MM.1S (cell line): Measurements from ENCODE around the gene SORL1.

Experiments used
- DNase-seq: peaks from one replicate; pipeline ENCODE4 v3.0.0-alpha.2; 2015
- H2AFZ ChIP-seq: fragments of 300-600 bp; sonication (generic); 2 replicates; pipeline ENCODE4 v1.6.0; 2016; ENCODE audit warnings: antibody characterized with exemption, low read length
- H3F3A ChIP-seq: fragments of 300-600 bp; sonication (generic); 2 replicates; pipeline ENCODE4 v1.6.1; 2016; ENCODE audit warnings: mild to moderate bottlenecking, antibody characterized with exemption, low read length, moderate library complexity, mixed read lengths; ENCODE audit not compliant: insufficient read depth
- H3K27ac ChIP-seq: fragments of 300-600 bp; sonication (generic); 2 replicates; pipeline ENCODE4 v1.5.1; 2016; ENCODE audit warnings: mild to moderate bottlenecking, low read length
- H3K27me3 ChIP-seq: fragments of 300-600 bp; sonication (generic); replicated peaks from 2 replicates; pipeline ENCODE4 v1.6.0; 2016; ENCODE audit warnings: low read length; ENCODE audit not compliant: insufficient read depth
- H3K36me3 ChIP-seq: fragments of 300-600 bp; sonication (generic); replicated peaks from 2 replicates; pipeline ENCODE4 v1.6.1; 2016; ENCODE audit warnings: mild to moderate bottlenecking, low read length, mixed read lengths; ENCODE audit not compliant: insufficient read depth
- H3K4me1 ChIP-seq: fragments of 300-600 bp; sonication (generic); 2 replicates; pipeline ENCODE4 v1.6.1; 2016; ENCODE audit warnings: low read length, mixed read lengths
- H3K4me2 ChIP-seq: fragments of 300-600 bp; sonication (generic); 2 replicates; pipeline ENCODE4 v1.6.0; 2016; ENCODE audit warnings: low read depth, low read length
- H3K4me3 ChIP-seq: fragments of 300-600 bp; sonication (generic); 2 replicates; pipeline ENCODE4 v1.5.1; 2016; ENCODE audit warnings: low read length, mixed read lengths
- H3K79me2 ChIP-seq: fragments of 300-600 bp; sonication (generic); 2 replicates; pipeline ENCODE4 v1.6.1; 2016; ENCODE audit warnings: mixed run types, low read length, mixed read lengths
- H3K9ac ChIP-seq: fragments of 300-600 bp; sonication (generic); 2 replicates; pipeline ENCODE4 v1.6.1; 2016; ENCODE audit warnings: low read length, mixed read lengths
- H3K9me2 ChIP-seq: fragments of 300-600 bp; sonication (generic); replicated peaks from 2 replicates; pipeline ENCODE4 v1.6.1; 2016; ENCODE audit warnings: mild to moderate bottlenecking, low read length, mixed read lengths; ENCODE audit not compliant: insufficient read depth
- H3K9me3 ChIP-seq: fragments of 300-600 bp; sonication (generic); replicated peaks from 2 replicates; pipeline ENCODE4 v1.6.1; 2016; ENCODE audit warnings: mild to moderate bottlenecking, low read length, mixed read lengths; ENCODE audit not compliant: insufficient read depth
- H4K20me1 ChIP-seq: fragments of 300-600 bp; sonication (generic); 2 replicates; pipeline ENCODE4 v1.6.1; 2016; ENCODE audit warnings: mild to moderate bottlenecking, low read length, moderate library complexity, mixed read lengths; ENCODE audit not compliant: insufficient read depth
- CTCF ChIP-seq: fragments of 300-600 bp; sonication (generic); IDR thresholded peaks from 2 replicates; pipeline ENCODE4 v1.5.1; 2016; ENCODE audit warnings: antibody characterized with exemption, low read length, mixed read lengths
- EZH2 ChIP-seq: fragments of 300-600 bp; sonication (generic); optimal IDR thresholded peaks from 2 replicates; pipeline ENCODE3; 2017; ENCODE audit warnings: low read depth, mild to moderate bottlenecking, antibody characterized with exemption, low read length, mixed read lengths
- EZH2phosphoT487 ChIP-seq: fragments of 300-600 bp; sonication (generic); IDR thresholded peaks from 2 replicates; pipeline ENCODE4 v1.6.1; 2018; ENCODE audit warnings: antibody characterized with exemption, low read length

Gene SORL1

GRCh38 chr11:121412711-121413415, 39.3 kb upstream of the SORL1 start:
- Histone ChIP-seq H3K9ac (no peak overlapping the region), H3K9me2 (no peaks in the 10 kb centered on the region), H3K27me3 (no peaks in the 10 kb centered on the region), H3K4me2 (no peak overlapping the region), H3K9me3 (no peaks in the 10 kb centered on the region), H4K20me1 (no peaks in the 10 kb centered on the region), H3K27ac (no peak overlapping the region), H3K4me3 (no peak overlapping the region), H2AFZ (no peak overlapping the region), H3F3A (no peaks in the 10 kb centered on the region), H3K36me3 (no peaks in the 10 kb centered on the region), H3K79me2 (no peaks in the 10 kb centered on the region), H3K4me1 (no peaks in the 10 kb centered on the region)
- no peak for DNase-seq
- TF ChIP-seq EZH2phosphoT487, result no peak
- no peak for TF ChIP-seq CTCF
- no peak for TF ChIP-seq EZH2

GRCh38 chr11:121414141-121414913, 37.8 kb upstream of the SORL1 start:
- TF ChIP-seq CTCF, result no peak
- TF ChIP-seq EZH2, result no peak
- TF ChIP-seq EZH2phosphoT487, result no peak
- H3K4me2 ChIP-seq, result no peak overlapping the region
- no peaks in the 10 kb centered on the region for H4K20me1 ChIP-seq
- H3K9ac ChIP-seq, result no peak overlapping the region
- H3K36me3 ChIP-seq, result no peaks in the 10 kb centered on the region
- no peaks in the 10 kb centered on the region for H3K4me1 ChIP-seq
- H3F3A ChIP-seq, result no peaks in the 10 kb centered on the region
- no peaks in the 10 kb centered on the region for H3K79me2 ChIP-seq
- no peak overlapping the region for H2AFZ ChIP-seq
- no peaks in the 10 kb centered on the region for H3K9me3 ChIP-seq
- DNase-seq, result no peak
- no peak overlapping the region for H3K4me3 ChIP-seq
- no peaks in the 10 kb centered on the region for H3K9me2 ChIP-seq
- H3K27ac ChIP-seq, result no peak overlapping the region
- H3K27me3 ChIP-seq, result no peaks in the 10 kb centered on the region

- Histone ChIP-seq H3K4me2 (no peak overlapping the region), H4K20me1 (no peaks in the 10 kb centered on the region), H3K27ac (no peak overlapping the region), H3K4me3 (no peak overlapping the region), H3K27me3 (no peaks in the 10 kb centered on the region), H2AFZ (no peak overlapping the region), H3K9ac (no peak overlapping the region), H3K79me2 (no peaks in the 10 kb centered on the region), H3K9me2 (no peaks in the 10 kb centered on the region), H3K4me1 (peaks cover 11% of the 10 kb centered on the region), H3K36me3 (no peaks in the 10 kb centered on the region), H3K9me3 (no peaks in the 10 kb centered on the region), H3F3A (peaks cover 10% of the 10 kb centered on the region; the same call in 1 of the 2 replicates)
- TF ChIP-seq CTCF (no peak), EZH2phosphoT487 (no peak), EZH2 (no peak)
- DNase-seq, result no peak
These were observed 36.3 kb upstream of the SORL1 start for GRCh38 chr11:121415856-121416255.
